ENCODE data around the gene SNRPB.

Gene SNRPB

GRCh38 chr20:2468581-2469407, 1.8 kb downstream of the SNRPB start:
- no peak for TF ChIP-seq CTCF (IDR thresholded peaks at IDR 0.05)
- Mint-ChIP-seq H3K27me3 (ENCODE audit: low read depth, poor library complexity) (peaks cover 7% of the 10 kb centered on the region), H3K36me3 (ENCODE audit: low read depth) (peaks cover 59% of the 10 kb centered on the region), H3K27ac (peak overlapping the region; percentile 87), H3K9me3 (no peaks in the 10 kb centered on the region), H3K4me3 (peak overlapping the region; percentile 96), H3K4me1 (peaks cover 49% of the 10 kb centered on the region)
- DNase-seq: no peak

GRCh38 chr20:2467412-2467811, 3.2 kb downstream of the SNRPB start:
- H3K4me3 Mint-ChIP-seq: peak overlapping the region; percentile 96
- peaks cover 2% of the 10 kb centered on the region for H3K27me3 Mint-ChIP-seq (ENCODE audit: low read depth, poor library complexity)
- TF ChIP-seq CTCF (IDR thresholded peaks at IDR 0.05): no peak
- H3K9me3 Mint-ChIP-seq: no peaks in the 10 kb centered on the region
- H3K4me1 Mint-ChIP-seq: peaks cover 48% of the 10 kb centered on the region
- peak overlapping the region; percentile 57 for H3K27ac Mint-ChIP-seq
- no peak for DNase-seq
- H3K36me3 Mint-ChIP-seq (ENCODE audit: low read depth): peaks cover 68% of the 10 kb centered on the region

DNA sequence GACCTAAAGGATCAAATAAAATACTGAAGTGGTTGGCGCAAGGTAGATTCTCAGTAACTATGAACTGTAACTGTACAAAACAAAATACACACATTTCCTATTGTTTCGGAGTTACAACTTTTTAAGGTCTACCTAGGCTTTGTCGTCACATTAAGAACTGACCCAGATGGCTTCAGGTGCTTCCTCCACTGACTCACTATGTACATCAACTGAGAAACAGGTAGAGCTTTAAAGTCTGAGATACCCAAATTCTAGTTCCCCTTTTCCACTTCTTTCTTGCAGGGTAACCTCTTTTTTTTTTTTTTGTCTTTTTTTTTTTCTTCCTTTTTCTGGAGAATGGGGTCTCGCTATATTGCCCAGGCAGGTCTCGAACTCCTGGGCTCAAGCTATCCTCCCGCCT, 5.5 kb downstream of the SNRPB start:
- no peak for TF ChIP-seq CTCF (IDR thresholded peaks at IDR 0.05)
- H3K4me3 Mint-ChIP-seq: no peak overlapping the region
- H3K36me3 Mint-ChIP-seq (ENCODE audit: low read depth): peaks cover 84% of the 10 kb centered on the region
- H3K4me1 Mint-ChIP-seq: peaks cover 28% of the 10 kb centered on the region
- peaks cover 2% of the 10 kb centered on the region for H3K27me3 Mint-ChIP-seq (ENCODE audit: low read depth, poor library complexity)
- no peak for DNase-seq
- H3K9me3 Mint-ChIP-seq: no peaks in the 10 kb centered on the region
- H3K27ac Mint-ChIP-seq: no peak overlapping the region

DNA sequence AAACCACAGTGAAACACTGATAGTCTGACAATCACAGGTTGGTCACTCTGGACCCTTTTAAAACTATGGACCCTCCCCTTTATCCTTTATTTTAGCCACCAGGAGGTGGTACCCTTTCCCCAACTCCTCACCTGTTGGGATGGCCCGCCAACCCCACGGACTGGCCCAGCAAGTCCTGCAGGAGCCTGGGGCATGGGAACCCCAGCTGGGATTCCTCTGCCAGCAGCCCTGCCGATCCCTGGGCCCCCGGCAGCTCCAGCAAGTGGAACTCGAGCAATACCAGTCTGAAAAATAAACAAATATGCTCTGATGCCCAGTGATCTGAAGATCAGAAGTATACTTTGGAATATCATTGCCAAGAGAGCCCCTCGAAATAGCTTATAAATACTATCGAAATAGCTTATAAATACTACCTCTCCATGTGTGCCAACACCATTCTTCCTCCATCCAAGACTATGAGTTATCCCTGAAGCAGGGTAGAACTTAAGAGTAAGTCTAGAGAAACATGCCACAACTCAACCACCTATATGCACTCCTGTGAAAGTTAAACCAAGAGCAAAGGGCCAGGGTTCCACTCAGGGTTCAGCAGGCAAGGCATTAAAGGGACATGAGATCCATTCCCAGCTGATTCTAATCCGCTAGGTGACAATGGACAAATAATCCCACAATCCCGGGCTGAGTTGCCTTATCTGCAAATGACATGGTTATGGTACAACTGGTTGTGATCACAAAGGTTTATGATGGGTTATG, 6.8 kb downstream of the SNRPB start:
- H3K27me3 Mint-ChIP-seq (ENCODE audit: low read depth, poor library complexity): peaks cover 2% of the 10 kb centered on the region
- no peak for TF ChIP-seq CTCF (IDR thresholded peaks at IDR 0.05)
- H3K4me1 Mint-ChIP-seq: peaks cover 23% of the 10 kb centered on the region
- no peak overlapping the region for H3K27ac Mint-ChIP-seq
- H3K36me3 Mint-ChIP-seq (ENCODE audit: low read depth): peaks cover 92% of the 10 kb centered on the region
- no peaks in the 10 kb centered on the region for H3K9me3 Mint-ChIP-seq
- no peak for DNase-seq
- H3K4me3 Mint-ChIP-seq: no peak overlapping the region

GRCh38 chr20:2462484-2462883, 8.1 kb downstream of the SNRPB start:
- DNase-seq: no peak
- peaks cover 2% of the 10 kb centered on the region for H3K27me3 Mint-ChIP-seq (ENCODE audit: low read depth, poor library complexity)
- peaks cover 22% of the 10 kb centered on the region for H3K4me1 Mint-ChIP-seq
- H3K9me3 Mint-ChIP-seq: no peaks in the 10 kb centered on the region
- peaks cover 88% of the 10 kb centered on the region for H3K36me3 Mint-ChIP-seq (ENCODE audit: low read depth)
- no peak overlapping the region for H3K27ac Mint-ChIP-seq
- no peak for TF ChIP-seq CTCF (IDR thresholded peaks at IDR 0.05)
- H3K4me3 Mint-ChIP-seq: no peak overlapping the region

Measured in nephron progenitor cell (in vitro differentiated cells).